H1 (cell line): Measurements from ENCODE around the gene CMTM5. TPM values are rescaled to one million over a fixed set of nuclear protein-coding genes. Genes with fewer than 3 reads are reported as not detected.

Experiments
- CBX8 ChIP-seq: fragments of 300-800, 300-1000 bp; sonication (generic); IDR thresholded peaks from 2 replicates; pipeline ENCODE4 v1.7.1; 2016; ENCODE audit warnings: low read depth, low read length, borderline replicate concordance
- CTCF ChIP-seq, 3 experiments: IDR thresholded peaks; 1 replicate in 2 of 3; 2 replicates in 1 of 3; pipeline versions ENCODE4 v1.5.1 to v1.6.1; 2011; ENCODE audit warnings: low read length in 3 of 3, mild to moderate bottlenecking in 3 of 3, inconsistent platforms in 2 of 3, low read depth in 1 of 3, moderate library complexity in 1 of 3; ENCODE audit not compliant: insufficient read depth in 1 of 3; ENCODE audit errors: control extremely low read depth in 1 of 3
- EGR1 ChIP-seq: IDR thresholded peaks from 2 replicates; pipeline ENCODE4 v1.6.1; 2011; ENCODE audit warnings: low read depth, low read length, borderline replicate concordance
- EP300 ChIP-seq, 2 experiments: IDR thresholded peaks; 1 replicate in 1 of 2; 2 replicates in 1 of 2; pipeline ENCODE4 v1.6.1; 2011 to 2012; ENCODE audit warnings: low read depth in 2 of 2, low read length in 2 of 2, mild to moderate bottlenecking in 2 of 2, borderline replicate concordance in 1 of 2, inconsistent platforms in 1 of 2, moderate library complexity in 1 of 2
- FOSL1 ChIP-seq: IDR thresholded peaks from 2 replicates; pipeline ENCODE4 v1.6.1; 2011; ENCODE audit warnings: mild to moderate bottlenecking, low read depth, low read length, moderate library complexity; ENCODE audit not compliant: insufficient read depth
- GTF2F1 ChIP-seq: IDR thresholded peaks from 2 replicates; pipeline ENCODE4 v1.6.1; 2012; ENCODE audit warnings: low read depth, low read length, improper control_type of control experiment, borderline replicate concordance
- HDAC2 ChIP-seq, 2 experiments: fragments of 300-600 bp in 1 of 2; sonication (generic) in 1 of 2; IDR thresholded peaks; 2 replicates each; pipeline ENCODE4 v1.6.1; 2011 to 2012; ENCODE audit warnings: low read depth in 2 of 2, low read length in 2 of 2, mild to moderate bottlenecking in 2 of 2, moderate library complexity in 2 of 2, borderline replicate concordance in 1 of 2, inconsistent platforms in 1 of 2
- HDAC6 ChIP-seq: IDR thresholded peaks from one replicate; pipeline ENCODE4 v1.7.1; 2012; ENCODE audit warnings: low read depth, mild to moderate bottlenecking, inconsistent platforms, low read length, moderate library complexity
- KDM4A ChIP-seq: IDR thresholded peaks from one replicate; pipeline ENCODE4 v1.7.1; 2012; ENCODE audit warnings: low read depth, mild to moderate bottlenecking, moderate library complexity, low read length, inconsistent platforms; ENCODE audit not compliant: severe bottlenecking
- POU5F1 ChIP-seq: IDR thresholded peaks from 2 replicates; pipeline ENCODE4 v1.6.1; 2011; ENCODE audit warnings: low read depth, mild to moderate bottlenecking, low read length, moderate library complexity
- RAD21 ChIP-seq, 2 experiments: IDR thresholded peaks in 1 of 2; conservative IDR thresholded peaks in 1 of 2; 2 replicates each; pipeline ENCODE4 v1.6.1; 2011; ENCODE audit warnings: low read depth in 2 of 2, low read length in 2 of 2, improper control_type of control experiment in 1 of 2, inconsistent platforms in 1 of 2, mild to moderate bottlenecking in 1 of 2, moderate library complexity in 1 of 2
- RBBP5 ChIP-seq: IDR thresholded peaks from 2 replicates; pipeline ENCODE4 v1.7.1; 2012; ENCODE audit warnings: low read depth, mild to moderate bottlenecking, inconsistent platforms, low read length, moderate library complexity, borderline replicate concordance
- SIX5 ChIP-seq: IDR thresholded peaks from 2 replicates; pipeline ENCODE4 v1.6.1; 2011; ENCODE audit warnings: mild to moderate bottlenecking, low read depth, low read length
- SP1 ChIP-seq: IDR thresholded peaks from 2 replicates; pipeline ENCODE4 v1.6.1; 2011; ENCODE audit warnings: low read depth, low read length
- SP2 ChIP-seq: IDR thresholded peaks from 2 replicates; pipeline ENCODE4 v1.6.1; 2012; ENCODE audit warnings: mild to moderate bottlenecking, low read length, inconsistent platforms
- SRF ChIP-seq: IDR thresholded peaks from 2 replicates; pipeline ENCODE4 v1.6.1; 2011; ENCODE audit warnings: mild to moderate bottlenecking, low read depth, low read length, moderate library complexity
- TAF1 ChIP-seq: IDR thresholded peaks from 2 replicates; pipeline ENCODE4 v1.6.1; 2011; ENCODE audit warnings: mild to moderate bottlenecking, low read depth, low read length
- TAF7 ChIP-seq: optimal IDR thresholded peaks from 2 replicates; pipeline ENCODE3; 2011; ENCODE audit warnings: low read depth, mild to moderate bottlenecking, inconsistent platforms, low read length, moderate library complexity, borderline replicate concordance
- TCF12 ChIP-seq: IDR thresholded peaks from 2 replicates; pipeline ENCODE4 v1.6.1; 2011; ENCODE audit warnings: low read depth, mild to moderate bottlenecking, low read length
- TEAD4 ChIP-seq: IDR thresholded peaks from 2 replicates; pipeline ENCODE4 v1.6.1; 2012; ENCODE audit warnings: low read depth, low read length, inconsistent platforms, mixed read lengths
- polyA plus RNA-seq, 7 experiments: library from polyadenylated mRNA; depleted of rRNA in 3 of 7; stranded (reverse) in 5 of 7; unstranded in 2 of 7; fragments of >200 nt in 5 of 7; fragments of 200-250 nt in 2 of 7; gene quantifications; 1 replicate in 5 of 7; 2 replicates in 1 of 7; 4 replicates in 1 of 7; pipeline versions ENCODE4 v1.2.1 to v1.2.3, GENCODE V29; 2011 to 2013; ENCODE audit warnings: missing spikeins in 2 of 7, mixed read lengths in 2 of 7
- total RNA-seq: library from RNA; stranded (reverse); fragmentation: NEBNext Ultra II Directional; extraction: Animal tissue kit (Norgen Biotek cat#: 25700); gene quantifications from 2 replicates; pipeline ENCODE4 v1.2.1, GENCODE V29; 2021
- TF ChIP-seq, protein P1 (sequence below): IDR thresholded peaks from 2 replicates; pipeline ENCODE4 v1.6.1; 2012; ENCODE audit warnings: inconsistent platforms

The CMTM5 gene
- total and polyA plus RNA-seq, 2 of the 8 experiments (the other 6 are each of a cell fraction or from before 2014, with no cell fraction given) = 2.1 TPM; not detected in 1

DNA sequence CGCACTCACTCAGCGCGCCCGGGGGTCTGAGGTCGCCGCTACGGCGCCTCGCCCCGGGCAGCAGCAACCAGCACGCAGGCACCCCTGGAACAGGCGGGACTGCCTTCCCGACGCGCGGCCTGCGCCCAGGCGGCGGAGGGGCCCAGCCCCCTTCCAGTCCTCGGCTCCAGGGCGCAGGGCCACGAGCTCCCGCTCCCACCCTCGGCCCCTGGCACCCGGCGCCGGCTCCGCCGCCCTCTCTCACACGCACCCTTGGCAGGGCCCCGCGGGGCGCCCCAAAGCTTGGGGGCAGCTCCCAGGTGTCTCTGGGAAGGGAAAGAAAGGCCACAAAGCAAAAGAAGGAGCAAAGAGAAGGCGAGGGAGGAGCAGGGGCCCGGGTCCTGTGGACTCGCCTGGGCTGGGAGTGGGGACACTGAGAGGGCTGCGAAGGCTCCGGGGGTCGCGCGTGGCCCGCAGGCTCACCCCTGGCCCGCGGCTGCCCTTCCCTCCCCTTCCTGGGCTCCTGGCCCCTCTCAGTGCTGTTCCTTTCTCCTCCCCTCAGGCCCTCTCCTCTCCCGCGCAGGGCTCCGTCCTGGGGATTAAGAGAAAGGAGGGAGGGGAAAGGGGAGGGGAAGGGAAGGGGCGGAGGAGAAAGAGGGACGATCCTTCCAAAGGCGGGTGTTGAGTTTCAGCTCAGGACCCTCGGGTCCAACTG lies 11.0 kb upstream of the CMTM5 start (continued):
- TF ChIP-seq, protein P1, sequence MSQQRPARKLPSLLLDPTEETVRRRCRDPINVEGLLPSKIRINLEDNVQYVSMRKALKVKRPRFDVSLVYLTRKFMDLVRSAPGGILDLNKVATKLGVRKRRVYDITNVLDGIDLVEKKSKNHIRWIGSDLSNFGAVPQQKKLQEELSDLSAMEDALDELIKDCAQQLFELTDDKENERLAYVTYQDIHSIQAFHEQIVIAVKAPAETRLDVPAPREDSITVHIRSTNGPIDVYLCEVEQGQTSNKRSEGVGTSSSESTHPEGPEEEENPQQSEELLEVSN = peak; percentile 17; the same call in 1 of the 2 replicates
- no peak for TF ChIP-seq SRF
- peak; percentile 63 for TF ChIP-seq TAF1
- no peak for TF ChIP-seq CBX8
- no peak for TF ChIP-seq GTF2F1
- no peak for TF ChIP-seq SP1
- TF ChIP-seq HDAC2 (IDR thresholded peaks at IDR 0.05; ENCODE audit: borderline replicate concordance in 1 of 2, low read depth in 2 of 2, low read length in 2 of 2) = 0 out of 4 replicates have a peak, but pooled peaks of 1 of the 2 experiments have one; percentile 9
- TF ChIP-seq EGR1 = no peak
- no peak for TF ChIP-seq FOSL1
- TF ChIP-seq SP2 = no peak
- no peak for TF ChIP-seq RAD21 (IDR thresholded peaks at IDR 0.05 in 1 of 2, conservative IDR thresholded peaks at IDR 0.05 in 1 of 2; ENCODE audit: low read depth in 2 of 2, low read length in 2 of 2)
- TF ChIP-seq RBBP5 = 0 out of 2 replicates have a peak, but pooled peaks have one; percentile 8
- no peak for TF ChIP-seq TAF7
- TF ChIP-seq SIX5 = no peak
- no peak for TF ChIP-seq POU5F1
- TF ChIP-seq TEAD4 = no peak
- TF ChIP-seq EP300 (IDR thresholded peaks at IDR 0.05; ENCODE audit: borderline replicate concordance in 1 of 2, low read depth in 2 of 2, low read length in 2 of 2) = no peak
- TF ChIP-seq HDAC6 = no peak
- no peak for TF ChIP-seq TCF12
- TF ChIP-seq CTCF (IDR thresholded peaks at IDR 0.05; ENCODE audit: control extremely low read depth in 1 of 3, insufficient read depth in 1 of 3, low read depth in 1 of 3, low read length in 3 of 3) = no peak
- peak; percentile 57 for TF ChIP-seq KDM4A
